Endodermal cell (in vitro differentiated cells): ENCODE measurements around the gene SDK2. TPM values are rescaled to one million over a fixed set of nuclear protein-coding genes. Genes with fewer than 3 reads are reported as not detected.

Source experiments
- DNase-seq: peaks from one replicate; pipeline ENCODE4 v3.0.0-alpha.2; 2017
- H3K27ac ChIP-seq: 2 replicates; pipeline ENCODE4 v1.5.1; 2013; ENCODE audit warnings: mild to moderate bottlenecking, low read depth, low read length, moderate library complexity
- H3K27me3 ChIP-seq: 2 replicates; pipeline ENCODE4 v1.6.1; 2013; ENCODE audit warnings: mild to moderate bottlenecking, low read length, moderate library complexity; ENCODE audit not compliant: insufficient read depth, control insufficient read depth, poor library complexity, severe bottlenecking
- H3K36me3 ChIP-seq: 2 replicates; pipeline ENCODE4 v1.7.0; 2013; ENCODE audit warnings: mild to moderate bottlenecking, low read length, moderate library complexity; ENCODE audit not compliant: control insufficient read depth, insufficient read depth
- H3K4me1 ChIP-seq: one replicate; pipeline ENCODE4 v1.7.0; 2013; ENCODE audit warnings: low read length; ENCODE audit not compliant: control insufficient read depth, insufficient read depth
- H3K4me3 ChIP-seq: 2 replicates; pipeline ENCODE4 v1.5.1; 2013; ENCODE audit warnings: mild to moderate bottlenecking, low read length, moderate library complexity
- H3K9ac ChIP-seq: 2 replicates; pipeline ENCODE4 v1.6.1; 2013; ENCODE audit warnings: mild to moderate bottlenecking, low read length, moderate library complexity; ENCODE audit not compliant: poor library complexity, severe bottlenecking; ENCODE audit errors: extremely low read depth
- H3K9me3 ChIP-seq: 2 replicates; pipeline ENCODE4 v1.6.1; 2013; ENCODE audit warnings: mild to moderate bottlenecking, low read length, moderate library complexity; ENCODE audit not compliant: control insufficient read depth
- H3K27ac Mint-ChIP-seq: 2 replicates; pipeline ENCODE4 v1.8.0; 2020; ENCODE audit warnings: mixed read lengths
- H3K27me3 Mint-ChIP-seq: 2 replicates; pipeline ENCODE4 v1.8.0; 2021; ENCODE audit warnings: mild to moderate bottlenecking, mixed read lengths; ENCODE audit not compliant: insufficient read depth
- H3K36me3 Mint-ChIP-seq: 2 replicates; pipeline ENCODE4 v1.8.0; 2020; ENCODE audit warnings: low read depth, mixed read lengths
- H3K4me1 Mint-ChIP-seq: 2 replicates; pipeline ENCODE4 v1.8.0; 2020; ENCODE audit warnings: mixed read lengths
- H3K4me3 Mint-ChIP-seq: 2 replicates; pipeline ENCODE4 v1.8.0; 2020; ENCODE audit warnings: mild to moderate bottlenecking, moderate library complexity, mixed read lengths
- H3K9me3 Mint-ChIP-seq: 2 replicates; pipeline ENCODE4 v1.8.0; 2020; ENCODE audit warnings: mild to moderate bottlenecking, mixed read lengths
- WGBS, 2 experiments: methylation state at CpG; one replicate each; pipeline versions ENCODE4 v1.1.5 to v1.1.7; 2013; ENCODE audit warnings: missing lambda C conversion rate in 2 of 2, mixed read lengths in 1 of 2; ENCODE audit not compliant: insufficient coverage in 1 of 2, insufficient read length in 1 of 2; 5-methylcytosine and 5-hydroxymethylcytosine counted together
- total RNA-seq, 2 donors: library from RNA; stranded (reverse); fragmentation: NEBNext Ultra II Directional in 1 of 2; extraction: Animal tissue kit (Norgen Biotek cat#: 25700) in 1 of 2; gene quantifications; 2 replicates in 1 of 2; 3 replicates in 1 of 2; pipeline ENCODE4 v1.2.1, GENCODE V29; 2021
- TF ChIP-seq, protein P1 (sequence below): fragments of 200-600 bp; sonication (generic); conservative IDR thresholded peaks from 2 replicates; pipeline ENCODE4 v1.5.0; 2021; ENCODE audit warnings: antibody characterized with exemption, mild to moderate bottlenecking

SDK2 gene
- total RNA-seq, 2 donors from 2014 or later = 5.9 to 7.0 TPM

DNA sequence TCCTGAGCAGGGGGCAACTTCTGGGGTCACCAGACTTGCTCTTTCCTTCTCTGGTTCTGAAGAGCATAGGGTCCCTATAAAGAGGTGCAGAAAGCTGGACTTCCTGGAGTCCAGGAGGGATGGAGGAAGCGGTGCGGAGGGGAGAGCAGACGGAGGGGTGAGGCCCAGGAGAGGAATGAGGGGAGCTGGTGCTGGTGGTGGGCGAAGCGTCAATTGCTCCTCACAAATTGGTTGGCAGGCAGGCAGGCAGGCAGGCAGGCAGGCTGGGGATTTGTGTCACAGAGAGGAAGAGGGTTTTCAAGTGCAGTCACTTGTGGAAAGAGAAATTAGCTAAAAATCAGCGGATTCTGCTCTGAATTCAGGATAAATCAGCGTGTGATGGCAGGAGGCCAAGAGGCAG lies 198.8 kb downstream of the SDK2 start:
- Mint-ChIP-seq H3K9me3 (peaks cover 4% of the 10 kb centered on the region), H3K4me3 (no peak overlapping the region), H3K27ac (no peak overlapping the region), H3K27me3 (no peaks in the 10 kb centered on the region), H3K4me1 (no peaks in the 10 kb centered on the region), H3K36me3 (peaks cover 8% of the 10 kb centered on the region)
- H3K9me3 ChIP-seq = no peaks in the 10 kb centered on the region
- H3K9ac ChIP-seq = no peak overlapping the region
- TF ChIP-seq, protein P1, sequence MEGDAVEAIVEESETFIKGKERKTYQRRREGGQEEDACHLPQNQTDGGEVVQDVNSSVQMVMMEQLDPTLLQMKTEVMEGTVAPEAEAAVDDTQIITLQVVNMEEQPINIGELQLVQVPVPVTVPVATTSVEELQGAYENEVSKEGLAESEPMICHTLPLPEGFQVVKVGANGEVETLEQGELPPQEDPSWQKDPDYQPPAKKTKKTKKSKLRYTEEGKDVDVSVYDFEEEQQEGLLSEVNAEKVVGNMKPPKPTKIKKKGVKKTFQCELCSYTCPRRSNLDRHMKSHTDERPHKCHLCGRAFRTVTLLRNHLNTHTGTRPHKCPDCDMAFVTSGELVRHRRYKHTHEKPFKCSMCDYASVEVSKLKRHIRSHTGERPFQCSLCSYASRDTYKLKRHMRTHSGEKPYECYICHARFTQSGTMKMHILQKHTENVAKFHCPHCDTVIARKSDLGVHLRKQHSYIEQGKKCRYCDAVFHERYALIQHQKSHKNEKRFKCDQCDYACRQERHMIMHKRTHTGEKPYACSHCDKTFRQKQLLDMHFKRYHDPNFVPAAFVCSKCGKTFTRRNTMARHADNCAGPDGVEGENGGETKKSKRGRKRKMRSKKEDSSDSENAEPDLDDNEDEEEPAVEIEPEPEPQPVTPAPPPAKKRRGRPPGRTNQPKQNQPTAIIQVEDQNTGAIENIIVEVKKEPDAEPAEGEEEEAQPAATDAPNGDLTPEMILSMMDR = no peak
- H3K27me3 ChIP-seq = no peaks in the 10 kb centered on the region
- no peak overlapping the region for H3K27ac ChIP-seq
- H3K4me1 ChIP-seq = no peaks in the 10 kb centered on the region
- no peak for DNase-seq
- 93 to 100% methylated on average over 6 to 7 of the region's 7 CpGs for WGBS, 2 experiments
- H3K4me3 ChIP-seq = no peak overlapping the region
- H3K36me3 ChIP-seq = no peaks in the 10 kb centered on the region

GRCh38 chr17:73444021-73444420 lies 200.2 kb downstream of the SDK2 start:
- TF ChIP-seq, protein P1 = no peak
- Mint-ChIP-seq H3K4me1 (no peaks in the 10 kb centered on the region), H3K4me3 (no peak overlapping the region), H3K27me3 (no peaks in the 10 kb centered on the region), H3K9me3 (peaks cover 4% of the 10 kb centered on the region), H3K27ac (no peak overlapping the region), H3K36me3 (peaks cover 8% of the 10 kb centered on the region)
- H3K27me3 ChIP-seq = no peaks in the 10 kb centered on the region
- H3K4me1 ChIP-seq = no peaks in the 10 kb centered on the region
- H3K36me3 ChIP-seq = no peaks in the 10 kb centered on the region
- no peak overlapping the region for H3K9ac ChIP-seq
- no peak for DNase-seq
- WGBS, 2 experiments = 92 to 95% methylated on average over 4 to 8 of the region's 8 CpGs
- no peak overlapping the region for H3K4me3 ChIP-seq
- H3K27ac ChIP-seq = no peak overlapping the region
- no peaks in the 10 kb centered on the region for H3K9me3 ChIP-seq

- no peaks in the 10 kb centered on the region for H3K27me3 Mint-ChIP-seq
- Histone ChIP-seq H3K9me3 (no peaks in the 10 kb centered on the region), H3K27ac (no peak overlapping the region), H3K4me1 (peaks cover 3% of the 10 kb centered on the region), H3K4me3 (no peak overlapping the region), H3K36me3 (no peaks in the 10 kb centered on the region), H3K9ac (no peak overlapping the region), H3K27me3 (no peaks in the 10 kb centered on the region)
- DNase-seq = no peak
- peaks cover 4% of the 10 kb centered on the region for H3K4me1 Mint-ChIP-seq
- 91 to 100% methylated on average over 6 to 7 of the region's 7 CpGs for WGBS, 2 experiments
- no peak overlapping the region for H3K4me3 Mint-ChIP-seq
- no peak overlapping the region for H3K27ac Mint-ChIP-seq
- H3K9me3 Mint-ChIP-seq = peaks cover 4% of the 10 kb centered on the region
- H3K36me3 Mint-ChIP-seq = peaks cover 8% of the 10 kb centered on the region
- TF ChIP-seq, protein P1 = no peak
These were observed 204.6 kb downstream of the SDK2 start for GRCh38 chr17:73439597-73439996.
